ENCODE measurements around the gene SH3RF2.
"Not testable (repeated sequence)": the region's sequence is repeated elsewhere in the genome, so short reads cannot be mapped to it uniquely, and the experiment has no call there.

DNA sequence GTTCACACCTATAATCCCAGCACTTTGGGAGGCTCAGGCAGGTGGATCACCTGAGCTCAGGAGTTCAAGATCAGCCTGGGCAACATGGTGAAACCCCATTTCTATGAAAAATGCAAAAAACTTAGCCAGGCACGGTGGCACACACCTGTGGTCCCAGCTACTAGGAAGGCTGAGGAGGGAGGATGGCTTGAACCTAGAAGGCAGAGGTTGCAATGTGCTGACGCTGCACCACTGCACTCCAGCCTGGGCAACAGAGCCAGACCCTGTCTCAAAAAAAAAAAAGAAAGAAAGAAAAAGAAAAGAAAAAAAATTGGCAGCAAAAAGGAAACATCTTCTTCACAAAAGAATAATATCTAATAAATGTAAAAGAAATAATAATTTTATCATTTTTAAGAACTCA lies 172.5 kb downstream of the SH3RF2 start:
- TF ChIP-seq, protein P1, sequence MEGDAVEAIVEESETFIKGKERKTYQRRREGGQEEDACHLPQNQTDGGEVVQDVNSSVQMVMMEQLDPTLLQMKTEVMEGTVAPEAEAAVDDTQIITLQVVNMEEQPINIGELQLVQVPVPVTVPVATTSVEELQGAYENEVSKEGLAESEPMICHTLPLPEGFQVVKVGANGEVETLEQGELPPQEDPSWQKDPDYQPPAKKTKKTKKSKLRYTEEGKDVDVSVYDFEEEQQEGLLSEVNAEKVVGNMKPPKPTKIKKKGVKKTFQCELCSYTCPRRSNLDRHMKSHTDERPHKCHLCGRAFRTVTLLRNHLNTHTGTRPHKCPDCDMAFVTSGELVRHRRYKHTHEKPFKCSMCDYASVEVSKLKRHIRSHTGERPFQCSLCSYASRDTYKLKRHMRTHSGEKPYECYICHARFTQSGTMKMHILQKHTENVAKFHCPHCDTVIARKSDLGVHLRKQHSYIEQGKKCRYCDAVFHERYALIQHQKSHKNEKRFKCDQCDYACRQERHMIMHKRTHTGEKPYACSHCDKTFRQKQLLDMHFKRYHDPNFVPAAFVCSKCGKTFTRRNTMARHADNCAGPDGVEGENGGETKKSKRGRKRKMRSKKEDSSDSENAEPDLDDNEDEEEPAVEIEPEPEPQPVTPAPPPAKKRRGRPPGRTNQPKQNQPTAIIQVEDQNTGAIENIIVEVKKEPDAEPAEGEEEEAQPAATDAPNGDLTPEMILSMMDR (conservative IDR thresholded peaks at IDR 0.05 in 1 of 2, IDR thresholded peaks at IDR 0.05 in 1 of 2; ENCODE audit: low read depth in 1 of 2, low read length in 2 of 2), result not testable (repeated sequence)
- not testable (repeated sequence) for TF ChIP-seq EZH2 (IDR thresholded peaks at IDR 0.05; ENCODE audit: low read length, missing control alignments)
